GM19463 (cell line): ENCODE results near the gene PTPN13.
A peak's percentile ranks its signal among the peaks of the same experiment; 100 is the strongest.

Experiments
- ATAC-seq: cut with Tn5 transposase; IDR thresholded peaks from one replicate; pipeline ENCODE4 v1.9.1; 2021; ENCODE audit warnings: mild to moderate bottlenecking, moderate library complexity; ENCODE audit not compliant: unreplicated experiment

PTPN13 gene

GRCh38 chr4:86593688-86594558 is at the start of gene PTPN13:
Gene PTPN13, plus strand, starts transcription at chr4:86594315. Its CDS starts 40,942 bp downstream, at chr4:86635257.
- ATAC-seq: peak; percentile 97

- no peak for ATAC-seq
These were observed 47.0 kb upstream of the PTPN13 start for GRCh38 chr4:86547140-86547539.

- no peak for ATAC-seq
These were observed 44.8 kb upstream of the PTPN13 start for GRCh38 chr4:86549163-86549788.

- no peak for ATAC-seq
These were observed 42.7 kb upstream of the PTPN13 start for GRCh38 chr4:86551387-86551786.

GRCh38 chr4:86554646-86555045 is 39.5 kb upstream of the PTPN13 start:
- ATAC-seq: no peak

- ATAC-seq: no peak
These were observed 37.2 kb upstream of the PTPN13 start for GRCh38 chr4:86556791-86557415.

- peak; percentile 90 for ATAC-seq
These were observed 36.6 kb upstream of the PTPN13 start for GRCh38 chr4:86557526-86557925.

GRCh38 chr4:86558258-86558657 is 35.9 kb upstream of the PTPN13 start:
- no peak for ATAC-seq

GRCh38 chr4:86558797-86559196 is 35.3 kb upstream of the PTPN13 start:
- no peak for ATAC-seq

- ATAC-seq: no peak
These were observed 33.7 kb upstream of the PTPN13 start for GRCh38 chr4:86560447-86560846.

- no peak for ATAC-seq
These were observed 32.9 kb upstream of the PTPN13 start for GRCh38 chr4:86561256-86561655.

- no peak for ATAC-seq
These were observed 30.7 kb upstream of the PTPN13 start for GRCh38 chr4:86563416-86563815.

- ATAC-seq: peak; percentile 42
These were observed 29.3 kb upstream of the PTPN13 start for GRCh38 chr4:86564795-86565194.

- ATAC-seq: no peak
These were observed 28.5 kb upstream of the PTPN13 start for GRCh38 chr4:86565651-86566050.

GRCh38 chr4:86569103-86569870 is 24.8 kb upstream of the PTPN13 start:
- peak; percentile 60 for ATAC-seq

GRCh38 chr4:86579941-86580340 is 14.2 kb upstream of the PTPN13 start:
- no peak for ATAC-seq

GRCh38 chr4:86582410-86582809 is 11.7 kb upstream of the PTPN13 start:
- ATAC-seq: no peak

GRCh38 chr4:86586160-86586572 is 7.9 kb upstream of the PTPN13 start:
- ATAC-seq: no peak

- no peak for ATAC-seq
These were observed 7.3 kb upstream of the PTPN13 start for GRCh38 chr4:86586626-86587380.

GRCh38 chr4:86587381-86588140 is 6.6 kb upstream of the PTPN13 start:
- ATAC-seq: no peak
